ENCODE results near the gene DEPDC5. TPM values are rescaled to one million over a fixed set of nuclear protein-coding genes. Genes with fewer than 3 reads are reported as not detected.

Gene DEPDC5
- total RNA-seq, 1 experiment from 2014 or later = 7.8 TPM

GRCh38 chr22:31895411-31896123 is 141.7 kb downstream of the DEPDC5 start:
- DNase-seq (ENCODE audit: low read depth) = no peak

GRCh38 chr22:31896472-31896871 is 142.7 kb downstream of the DEPDC5 start:
- DNase-seq (ENCODE audit: low read depth) = no peak

- DNase-seq (ENCODE audit: low read depth) = no peak
Observed at GRCh38 chr22:31897842-31898805, 144.3 kb downstream of the DEPDC5 start.

DNA sequence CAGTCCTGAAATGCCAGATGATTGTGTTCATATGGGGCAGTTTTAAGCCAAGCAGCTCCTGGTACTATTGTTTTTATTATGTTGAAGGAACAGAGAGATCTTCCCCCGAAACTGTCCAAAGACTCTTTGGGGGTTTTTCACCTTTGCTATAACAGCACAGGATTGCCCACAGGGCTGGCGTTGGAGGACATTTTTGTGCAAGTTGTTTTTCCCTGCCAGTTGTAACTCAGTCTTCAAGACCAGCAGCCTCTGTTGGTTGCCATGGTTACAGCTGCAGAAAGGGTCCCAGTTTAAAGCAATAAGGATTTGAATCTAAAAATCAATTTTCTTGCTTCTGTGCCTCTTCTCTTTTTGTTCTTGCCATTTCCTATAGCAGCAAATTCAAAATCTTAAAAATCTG is 145.1 kb downstream of the DEPDC5 start:
- no peak for DNase-seq (ENCODE audit: low read depth)

DNA sequence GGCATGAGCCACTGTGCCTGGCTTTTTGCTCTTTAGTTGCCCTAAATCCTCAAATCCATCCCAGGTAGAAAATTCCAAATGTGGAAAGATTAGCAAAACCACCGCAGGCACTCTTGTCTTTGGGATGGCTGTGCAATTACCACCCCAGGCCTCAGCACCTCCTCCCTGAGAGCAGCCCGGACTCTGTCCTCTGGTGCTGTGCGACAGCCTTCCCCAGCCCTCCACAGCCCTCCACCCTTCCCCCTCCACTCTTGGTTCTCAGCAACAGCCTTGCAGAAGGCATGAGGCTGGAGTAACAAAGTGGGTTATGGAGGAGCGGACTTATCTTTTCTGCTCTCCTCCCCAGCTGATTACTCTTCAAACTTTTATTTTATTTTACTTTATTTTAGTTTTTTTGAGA is 145.8 kb downstream of the DEPDC5 start:
- DNase-seq (ENCODE audit: low read depth) = no peak

DNA sequence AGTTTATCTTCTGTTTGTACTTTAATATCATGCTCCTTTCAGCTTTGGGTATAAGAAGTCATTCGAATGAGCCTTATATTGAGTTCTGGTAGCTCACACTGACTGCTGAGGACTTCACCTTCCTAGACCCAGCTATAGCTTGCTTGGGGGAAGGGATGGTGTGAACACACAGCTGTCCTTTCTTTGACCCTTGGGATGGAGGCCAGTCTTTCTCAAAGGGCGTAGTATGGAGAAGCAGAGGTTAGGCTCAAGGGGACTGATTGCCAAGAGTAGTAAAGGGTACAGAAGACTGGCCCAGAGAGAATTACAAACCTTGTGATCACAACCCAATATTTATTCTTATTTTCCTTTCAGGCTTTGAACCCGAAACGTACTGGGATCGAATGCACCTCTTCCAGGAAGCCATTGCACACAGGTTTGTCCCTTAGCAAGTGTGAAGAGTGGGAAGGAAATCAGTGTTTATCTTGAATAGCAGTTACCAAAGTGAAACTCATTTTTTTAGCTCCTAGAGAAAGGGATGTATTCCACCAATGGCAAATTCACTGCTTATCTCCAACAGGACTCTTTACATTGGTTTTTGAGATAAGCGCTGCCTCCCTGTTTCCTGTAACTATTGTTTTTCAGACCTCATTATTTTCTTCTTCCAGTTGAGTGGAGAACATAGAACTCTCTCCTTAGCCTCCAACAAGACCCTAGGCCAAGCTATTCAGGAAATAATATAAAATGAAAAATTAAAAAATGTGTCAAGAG is 147.7 kb downstream of the DEPDC5 start:
- DNase-seq (ENCODE audit: low read depth) = no peak

DNA sequence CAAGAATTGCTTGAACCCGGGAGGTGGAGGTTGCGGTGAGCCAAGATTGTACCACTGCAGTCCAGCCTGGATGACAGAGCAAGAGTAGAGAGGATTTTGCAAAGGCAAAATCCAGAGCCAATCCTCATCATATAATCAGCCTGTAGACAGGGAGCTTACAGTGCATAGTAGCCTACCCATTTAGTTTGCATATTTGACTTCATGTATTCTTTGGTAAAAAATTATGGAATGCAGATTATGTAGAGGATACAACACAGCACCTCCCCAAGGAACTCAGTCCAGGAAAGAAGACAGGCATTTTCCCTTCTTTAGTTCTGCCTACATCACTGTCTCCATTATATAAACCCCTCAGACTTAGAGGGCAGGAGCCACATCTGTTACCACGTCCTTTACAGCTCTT is 150.8 kb downstream of the DEPDC5 start:
- DNase-seq (ENCODE audit: low read depth) = no peak

DNA sequence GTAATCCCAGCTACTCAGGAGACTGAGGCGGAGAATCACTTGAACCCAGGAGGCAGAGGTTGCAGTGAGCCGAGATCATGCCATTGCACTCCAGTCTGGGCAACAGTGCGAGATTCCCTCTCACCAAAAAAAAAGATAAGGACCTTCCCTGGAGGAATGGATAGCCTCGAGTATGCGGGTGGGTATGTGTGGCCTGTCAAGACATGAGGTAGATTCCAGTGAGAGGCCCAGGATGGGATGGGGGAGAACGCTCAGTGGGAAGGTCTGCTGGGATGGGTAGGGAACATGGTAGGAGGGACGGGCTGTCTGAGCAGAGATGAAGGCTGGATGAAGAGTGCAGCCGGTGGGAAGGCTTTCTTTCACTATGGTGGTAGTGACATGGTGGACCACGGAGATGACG is 151.5 kb downstream of the DEPDC5 start:
- no peak for DNase-seq (ENCODE audit: low read depth)

- no peak for DNase-seq (ENCODE audit: low read depth)
Observed at GRCh38 chr22:31906086-31906485, 152.3 kb downstream of the DEPDC5 start.

- DNase-seq (ENCODE audit: low read depth) = no peak
Observed at GRCh38 chr22:31906569-31906968, 152.8 kb downstream of the DEPDC5 start.

DNA sequence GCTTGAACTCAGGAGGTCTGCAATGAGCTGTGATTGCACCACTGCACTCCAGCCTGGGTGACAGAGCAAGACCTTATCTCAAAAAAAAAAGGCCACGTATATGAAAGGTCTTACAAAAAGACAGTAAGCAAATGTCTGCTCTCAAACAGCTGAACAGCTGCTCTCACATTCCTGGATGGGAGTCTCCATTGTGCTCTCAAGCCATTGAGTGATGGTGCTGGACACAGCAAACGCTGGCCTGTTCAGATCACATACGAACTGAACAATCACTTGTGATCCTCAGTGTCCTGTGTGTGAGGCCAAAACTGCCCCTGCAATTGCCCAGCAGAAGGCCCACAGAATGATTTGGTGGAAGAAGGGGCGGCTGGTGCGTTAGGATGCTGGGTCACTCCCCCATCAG is 156.2 kb downstream of the DEPDC5 start:
- no peak for DNase-seq (ENCODE audit: low read depth)

DNA sequence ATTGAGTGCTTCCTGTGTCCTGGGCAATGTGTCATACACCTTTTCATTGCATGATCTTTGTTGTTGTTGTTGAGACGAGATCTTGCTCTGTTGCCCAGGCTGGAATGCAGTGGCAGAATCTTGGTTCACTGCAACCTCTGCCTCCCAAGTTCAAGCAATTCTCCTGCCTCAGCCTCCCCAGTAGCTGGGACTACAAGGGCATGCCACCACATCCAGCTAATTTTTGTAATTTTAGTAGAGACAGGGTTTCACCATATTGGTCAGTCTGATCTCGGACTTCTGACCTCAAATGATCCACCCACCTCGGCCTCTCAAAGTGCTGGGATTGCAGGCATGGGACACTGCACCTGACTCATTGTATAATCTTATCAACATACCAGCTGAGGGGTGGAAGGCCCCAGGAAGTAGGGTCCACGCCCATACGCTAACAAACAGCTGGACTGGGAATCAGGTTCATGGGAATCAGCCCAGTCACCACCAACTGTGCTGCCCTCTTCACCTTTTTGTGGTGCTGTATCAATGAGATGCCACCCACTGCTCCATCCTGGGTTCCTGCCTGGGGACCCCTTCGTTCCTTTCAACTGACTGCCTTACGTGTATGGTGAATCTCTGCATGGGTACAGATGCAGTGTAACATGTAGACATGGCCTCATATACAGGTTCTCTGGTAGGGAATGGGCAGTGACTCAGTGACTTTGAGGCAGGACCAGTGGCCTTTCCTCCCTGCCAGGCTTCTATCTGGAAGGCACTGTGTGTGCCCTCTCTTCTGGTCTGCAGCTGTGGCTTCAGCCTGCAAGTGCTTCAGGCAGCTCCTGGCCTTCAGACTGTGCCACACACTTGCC is 158.0 kb downstream of the DEPDC5 start:
- DNase-seq (ENCODE audit: low read depth) = no peak

- DNase-seq (ENCODE audit: low read depth) = no peak
Observed at GRCh38 chr22:31912407-31912743, 158.6 kb downstream of the DEPDC5 start.

- DNase-seq (ENCODE audit: low read depth) = no peak
Observed at GRCh38 chr22:31915586-31915985, 161.8 kb downstream of the DEPDC5 start.

DNA sequence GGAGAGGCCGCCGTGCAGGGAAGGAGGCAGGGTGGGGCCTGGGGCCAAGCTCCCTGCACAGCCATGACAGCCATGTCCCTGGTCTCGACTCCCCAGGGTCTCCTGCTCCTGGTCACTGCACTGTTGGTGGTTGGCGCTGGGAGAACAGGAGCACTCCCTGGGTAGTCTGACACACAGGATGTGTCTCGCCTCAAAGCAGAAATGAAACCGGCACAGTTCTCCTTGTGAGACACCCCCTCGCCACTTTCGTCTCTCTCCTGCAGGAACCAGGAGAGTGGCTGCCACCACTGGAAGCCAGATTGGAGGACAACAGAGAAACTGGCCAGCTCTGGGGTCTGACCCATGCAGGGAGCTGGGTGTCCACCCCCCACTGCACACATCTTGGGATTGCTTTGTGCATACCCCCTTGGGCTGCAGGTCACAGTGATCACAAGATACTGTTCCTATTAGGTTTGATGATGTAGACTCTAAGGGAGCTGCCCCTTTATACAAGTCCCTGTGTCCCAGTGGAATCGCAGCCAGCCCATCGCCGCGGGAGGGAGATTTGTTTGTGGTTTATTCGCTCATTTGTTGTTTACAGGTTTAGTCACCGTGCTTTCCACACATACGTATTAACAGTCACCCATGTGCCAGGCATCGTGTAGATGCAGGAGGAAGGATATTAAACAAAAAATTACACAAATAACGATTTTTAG is 163.6 kb downstream of the DEPDC5 start:
- DNase-seq (ENCODE audit: low read depth) = no peak

- no peak for DNase-seq (ENCODE audit: low read depth)
Observed at GRCh38 chr22:31919730-31920129, 165.9 kb downstream of the DEPDC5 start.

- no peak for DNase-seq (ENCODE audit: low read depth)
Observed at GRCh38 chr22:31920306-31920705, 166.5 kb downstream of the DEPDC5 start.

DNA sequence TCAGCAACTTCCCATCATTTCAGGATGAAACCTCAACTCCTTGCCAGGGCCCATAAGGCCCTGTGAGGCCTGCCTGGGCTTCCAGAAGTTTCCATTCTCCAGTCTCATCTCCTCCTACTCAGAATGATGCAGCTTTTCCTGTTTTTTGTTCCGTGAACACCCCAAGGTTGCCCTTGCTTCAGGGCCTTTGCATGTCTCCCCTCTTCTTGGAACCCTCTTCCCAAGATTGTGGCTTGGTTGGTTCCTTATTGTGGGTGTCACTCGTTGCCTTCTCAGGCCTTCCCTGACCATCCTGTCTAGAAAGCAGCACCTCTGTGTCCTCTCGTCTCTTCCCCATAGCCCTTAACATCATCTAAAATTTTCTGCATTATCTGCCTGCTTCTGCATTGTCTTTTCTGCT is 167.3 kb downstream of the DEPDC5 start:
- DNase-seq (ENCODE audit: low read depth) = no peak

DNA sequence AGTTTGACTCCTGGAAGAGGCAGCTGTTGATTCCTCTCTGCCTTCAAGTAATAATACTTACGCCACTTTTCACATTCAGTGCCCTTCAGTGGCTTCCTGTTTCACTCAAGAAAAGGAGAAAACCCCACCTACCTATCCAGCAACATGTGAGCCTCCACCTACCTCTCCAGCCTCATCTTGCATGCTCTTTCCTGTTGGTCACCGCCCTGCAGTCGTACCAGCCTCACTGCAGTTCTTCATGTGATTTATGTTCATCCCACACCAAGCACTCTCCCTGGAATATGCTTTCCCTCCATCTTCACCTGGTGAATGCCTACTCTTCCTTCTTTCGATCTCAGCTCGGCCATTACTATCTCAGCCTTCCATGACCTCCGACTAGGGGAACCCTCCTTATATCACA is 168.7 kb downstream of the DEPDC5 start:
- no peak for DNase-seq (ENCODE audit: low read depth)

- DNase-seq (ENCODE audit: low read depth) = peak; percentile 40
Observed at GRCh38 chr22:31923136-31923535, 169.3 kb downstream of the DEPDC5 start.

DNA sequence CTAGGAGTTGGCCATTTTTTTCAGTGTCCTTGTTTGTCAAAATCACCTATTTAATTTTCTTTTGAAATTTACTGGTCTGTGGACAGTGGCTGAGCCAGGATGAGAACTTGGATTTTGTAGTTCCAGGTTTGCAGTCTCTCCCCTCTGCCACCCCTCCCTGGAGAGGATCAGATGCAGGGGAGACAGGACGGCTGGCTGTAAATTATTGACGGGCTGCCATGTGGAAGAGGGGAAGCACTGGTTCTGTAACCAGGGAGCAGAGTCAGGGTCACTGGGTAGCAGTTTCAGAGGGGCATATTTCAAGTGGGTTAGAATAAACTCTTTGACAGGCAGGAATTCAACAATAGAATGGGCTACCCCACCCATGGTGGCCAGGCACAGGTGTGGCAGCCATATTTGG is 169.9 kb downstream of the DEPDC5 start:
- no peak for DNase-seq (ENCODE audit: low read depth)
